Measurements from ENCODE around the gene PIWIL4. TPM values are rescaled to one million over a fixed set of nuclear protein-coding genes. Genes with fewer than 3 reads are reported as not detected.

PIWIL4 gene
- total and polyA plus RNA-seq, 4 experiments from 2014 or later = 0.27 to 1.6 (median 1.3) TPM

DNA sequence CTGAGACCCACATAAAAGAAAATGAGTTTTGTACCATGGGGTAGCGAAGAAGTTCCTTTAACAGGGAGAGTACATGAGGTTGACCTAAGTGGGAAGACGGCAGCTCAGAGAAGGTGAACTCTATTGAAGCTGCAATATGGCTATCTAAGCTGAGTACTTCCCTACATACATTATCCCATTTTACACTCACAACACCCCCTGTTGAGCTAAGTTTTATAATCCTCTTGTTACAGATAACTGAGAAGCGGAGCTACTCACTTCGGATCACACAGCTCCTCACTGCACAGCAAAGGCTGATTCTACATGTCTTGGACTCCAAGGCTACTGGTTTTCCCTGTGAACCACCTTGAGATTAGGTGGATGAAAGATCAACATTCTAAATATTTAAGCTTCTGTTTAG lies 8.2 kb upstream of the PIWIL4 start:
- CTCF ChIA-PET (ENCODE audit: partially characterized antibody) = interaction anchor here (1.1 kb wide), 1 partner anchor 339 kb away, joined by 3 read pairs; no protein-coding TSS in a partner anchor
- intact Hi-C loops (cut with micrococcal nuclease) = no loop called here
- H3K27me3 Mint-ChIP-seq = no peaks in the 10 kb centered on the region
- no peak overlapping the region for H3K27ac Mint-ChIP-seq
- Histone ChIP-seq H3K27me3 (ENCODE audit: insufficient read depth, low read length) (no peaks in the 10 kb centered on the region), H3K4me1 (ENCODE audit: insufficient read depth, low read length) (no peaks in the 10 kb centered on the region), H3K9me3 (ENCODE audit: control insufficient read depth in 1 of 2, low read length in 2 of 2) (no peaks in the 10 kb centered on the region), H3K4me3 (ENCODE audit: low read length in 2 of 2) (no peak overlapping the region), H3K27ac (ENCODE audit: low read depth, low read length) (no peak overlapping the region), H3K36me3 (ENCODE audit: insufficient read depth, low read length) (no peaks in the 10 kb centered on the region)
- peaks cover 0 to 1% (median 0%) of the 10 kb centered on the region in 4 donors for H3K4me1 Mint-ChIP-seq
- no peak overlapping the region for H3K4me3 Mint-ChIP-seq
- H3K9me3 Mint-ChIP-seq = no peaks in the 10 kb centered on the region
- no peak for DNase-seq
- no peaks in the 10 kb centered on the region for H3K36me3 Mint-ChIP-seq
- POLR2A ChIA-PET (ENCODE audit: partially characterized antibody) = no interaction called here

DNA sequence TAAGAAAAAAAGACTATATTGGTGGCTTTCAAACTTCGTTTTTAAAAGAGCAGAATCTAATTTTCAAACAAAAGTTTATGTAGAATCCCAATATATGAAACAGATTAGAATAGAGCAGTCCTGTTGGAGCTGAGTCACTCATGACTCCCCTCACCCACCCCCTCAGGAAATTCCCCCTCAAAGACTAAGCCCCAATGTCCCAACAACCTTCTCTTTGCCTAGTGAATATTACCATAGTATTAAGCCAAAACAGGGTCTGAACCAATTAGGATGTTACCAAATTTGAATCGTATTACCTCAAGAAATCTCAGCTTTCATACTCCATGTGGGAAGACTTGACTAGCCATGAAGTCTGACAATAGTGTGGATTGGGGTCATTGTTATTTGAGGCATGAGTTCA lies 7.8 kb upstream of the PIWIL4 start:
- H3K4me1 Mint-ChIP-seq = peaks cover 0 to 1% (median 0%) of the 10 kb centered on the region in 4 donors
- H3K27ac ChIP-seq (ENCODE audit: low read depth, low read length) = no peak overlapping the region
- intact Hi-C loops (cut with micrococcal nuclease) = no loop called here

GRCh38 chr11:94560834-94561233 lies 6.3 kb upstream of the PIWIL4 start:
- no peaks in the 10 kb centered on the region for H3K36me3 ChIP-seq (ENCODE audit: insufficient read depth, low read length)
- H3K27me3 ChIP-seq (ENCODE audit: insufficient read depth, low read length) = no peaks in the 10 kb centered on the region
- no peaks in the 10 kb centered on the region for H3K36me3 Mint-ChIP-seq
- H3K4me1 Mint-ChIP-seq = peaks cover 0 to 1% (median 0%) of the 10 kb centered on the region in 4 donors
- H3K4me3 Mint-ChIP-seq = no peak overlapping the region
- POLR2A ChIA-PET (ENCODE audit: partially characterized antibody) = no interaction called here
- H3K4me1 ChIP-seq (ENCODE audit: insufficient read depth, low read length) = no peaks in the 10 kb centered on the region
- H3K9me3 Mint-ChIP-seq = no peaks in the 10 kb centered on the region
- intact Hi-C loops (cut with micrococcal nuclease) = no loop called here
- no peaks in the 10 kb centered on the region for H3K9me3 ChIP-seq (ENCODE audit: control insufficient read depth in 1 of 2, low read length in 2 of 2)
- peak overlapping the region in 1 of 7 donors; percentile 53 for H3K27ac Mint-ChIP-seq
- H3K27ac ChIP-seq (ENCODE audit: low read depth, low read length) = no peak overlapping the region
- no peak overlapping the region for H3K4me3 ChIP-seq (ENCODE audit: low read length in 2 of 2)
- no peaks in the 10 kb centered on the region for H3K27me3 Mint-ChIP-seq
- DNase-seq = no peak
- CTCF ChIA-PET (ENCODE audit: partially characterized antibody) = no interaction called here

More for the DNA sequence above, 7.8 kb upstream of the PIWIL4 start:
- H3K27me3 ChIP-seq (ENCODE audit: insufficient read depth, low read length) = no peaks in the 10 kb centered on the region
- no peaks in the 10 kb centered on the region for H3K9me3 ChIP-seq (ENCODE audit: control insufficient read depth in 1 of 2, low read length in 2 of 2)
- no peaks in the 10 kb centered on the region for H3K36me3 Mint-ChIP-seq
- H3K4me3 Mint-ChIP-seq = no peak overlapping the region
- H3K36me3 ChIP-seq (ENCODE audit: insufficient read depth, low read length) = no peaks in the 10 kb centered on the region
- no peaks in the 10 kb centered on the region for H3K9me3 Mint-ChIP-seq
- H3K27me3 Mint-ChIP-seq = no peaks in the 10 kb centered on the region
- no peaks in the 10 kb centered on the region for H3K4me1 ChIP-seq (ENCODE audit: insufficient read depth, low read length)
- no peak overlapping the region for H3K27ac Mint-ChIP-seq
- POLR2A ChIA-PET (ENCODE audit: partially characterized antibody) = no interaction called here
- no peak overlapping the region for H3K4me3 ChIP-seq (ENCODE audit: low read length in 2 of 2)
- CTCF ChIA-PET (ENCODE audit: partially characterized antibody) = interaction anchor here (1.1 kb wide), 1 partner anchor 338 kb away, joined by 3 read pairs; no protein-coding TSS in a partner anchor
- DNase-seq = no peak

DNA sequence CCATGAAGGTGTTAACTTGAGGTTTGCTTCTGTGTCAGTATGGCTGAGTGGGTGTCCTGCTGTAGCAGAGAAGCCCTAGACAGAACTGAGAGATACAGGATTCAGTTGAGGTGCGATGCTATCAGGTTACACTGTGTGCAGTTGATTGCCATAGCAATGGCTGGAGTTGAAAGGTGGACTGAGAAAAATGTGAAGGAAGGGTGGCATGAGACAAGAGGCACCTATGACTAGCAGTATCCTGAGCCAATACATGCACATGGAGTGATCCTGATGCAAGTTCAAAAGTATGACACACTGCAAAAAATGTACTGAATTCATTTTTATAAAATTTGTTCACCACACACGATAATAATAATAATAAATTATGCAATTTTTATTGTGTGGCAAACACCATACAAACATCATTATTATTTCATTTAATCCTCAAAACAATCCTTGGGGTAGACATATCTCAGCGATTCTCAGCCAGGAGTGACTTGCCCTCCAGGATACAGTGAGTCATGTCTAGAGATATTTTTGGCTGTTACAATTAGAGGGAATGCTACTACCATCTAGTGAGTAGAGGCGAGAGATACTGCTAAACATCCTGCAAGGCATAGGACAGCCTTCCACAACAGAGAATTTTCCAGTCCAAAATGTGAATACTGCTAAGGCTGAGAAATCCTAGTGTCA lies 3.9 kb upstream of the PIWIL4 start:
- peaks cover 0 to 2% (median 0%) of the 10 kb centered on the region in 8 donors for H3K9me3 Mint-ChIP-seq
- Histone ChIP-seq H3K36me3 (ENCODE audit: insufficient read depth, low read length) (no peaks in the 10 kb centered on the region), H3K27me3 (ENCODE audit: insufficient read depth, low read length) (no peaks in the 10 kb centered on the region), H3K4me1 (ENCODE audit: insufficient read depth, low read length) (no peaks in the 10 kb centered on the region), H3K27ac (ENCODE audit: low read depth, low read length) (no peak overlapping the region), H3K4me3 (ENCODE audit: low read length in 2 of 2) (no peak overlapping the region), H3K9me3 (ENCODE audit: control insufficient read depth in 1 of 2, low read length in 2 of 2) (no peaks in the 10 kb centered on the region)
- no peak overlapping the region for H3K4me3 Mint-ChIP-seq
- H3K27ac Mint-ChIP-seq = peak overlapping the region in 1 of 7 donors; percentile 91
- intact Hi-C loops (cut with micrococcal nuclease) = no loop called here
- H3K4me1 Mint-ChIP-seq = no peaks in the 10 kb centered on the region
- H3K27me3 Mint-ChIP-seq = no peaks in the 10 kb centered on the region
- no peaks in the 10 kb centered on the region for H3K36me3 Mint-ChIP-seq
- ChIA-PET CTCF (ENCODE audit: partially characterized antibody) (interaction anchor here (0.5 kb wide), 1 partner anchor 1900 kb away, joined by 3 read pairs; no protein-coding TSS in a partner anchor), POLR2A (ENCODE audit: partially characterized antibody) (no interaction called here)
- DNase-seq = no peak

GRCh38 chr11:94563848-94564467 lies 3.2 kb upstream of the PIWIL4 start:
- CTCF ChIA-PET (ENCODE audit: partially characterized antibody) = no interaction called here
- no peaks in the 10 kb centered on the region for H3K27me3 Mint-ChIP-seq
- H3K9me3 Mint-ChIP-seq = peaks cover 0 to 2% (median 0%) of the 10 kb centered on the region in 8 donors
- POLR2A ChIA-PET (ENCODE audit: partially characterized antibody) = no interaction called here
- Histone ChIP-seq H3K4me3 (ENCODE audit: low read length in 2 of 2) (no peak overlapping the region), H3K9me3 (ENCODE audit: control insufficient read depth in 1 of 2, low read length in 2 of 2) (no peaks in the 10 kb centered on the region), H3K36me3 (ENCODE audit: insufficient read depth, low read length) (no peaks in the 10 kb centered on the region), H3K27ac (ENCODE audit: low read depth, low read length) (no peak overlapping the region), H3K4me1 (ENCODE audit: insufficient read depth, low read length) (no peaks in the 10 kb centered on the region), H3K27me3 (ENCODE audit: insufficient read depth, low read length) (no peaks in the 10 kb centered on the region)
- no peak overlapping the region for H3K4me3 Mint-ChIP-seq
- no peaks in the 10 kb centered on the region for H3K36me3 Mint-ChIP-seq
- H3K4me1 Mint-ChIP-seq = no peaks in the 10 kb centered on the region
- no peak for DNase-seq
- intact Hi-C loops (cut with micrococcal nuclease) = no loop called here
- H3K27ac Mint-ChIP-seq = no peak overlapping the region

DNA sequence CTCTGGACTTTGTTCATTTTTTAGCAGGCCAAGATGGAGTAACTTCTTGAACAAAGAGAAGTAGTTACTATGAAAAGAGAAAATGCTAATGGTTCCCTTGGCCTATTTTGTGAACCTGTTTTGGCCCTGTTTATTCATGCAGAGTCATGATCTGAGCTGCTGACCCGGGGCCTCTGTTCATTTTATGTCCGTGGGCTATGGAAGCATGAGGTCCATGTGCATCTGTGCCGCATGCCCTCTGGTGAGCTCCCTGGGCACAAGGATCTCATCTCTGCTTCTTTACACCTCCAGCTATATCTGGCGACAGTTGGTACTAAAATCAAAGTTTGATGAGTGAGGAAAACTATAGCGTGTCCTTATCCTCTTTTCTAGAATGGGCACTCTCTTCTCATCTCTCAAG lies 1.0 kb downstream of the PIWIL4 start:
- H3K9me3 Mint-ChIP-seq = peaks cover 0 to 4% (median 0%) of the 10 kb centered on the region in 8 donors
- ChIA-PET CTCF (ENCODE audit: partially characterized antibody) (no interaction called here), POLR2A (ENCODE audit: partially characterized antibody) (no interaction called here)
- no peak for DNase-seq
- no peak overlapping the region for H3K27ac ChIP-seq (ENCODE audit: low read depth, low read length)
- H3K4me1 Mint-ChIP-seq = no peaks in the 10 kb centered on the region
- H3K27me3 Mint-ChIP-seq = no peaks in the 10 kb centered on the region
- H3K27me3 ChIP-seq (ENCODE audit: insufficient read depth, low read length) = no peaks in the 10 kb centered on the region
- H3K4me1 ChIP-seq (ENCODE audit: insufficient read depth, low read length) = no peaks in the 10 kb centered on the region
- H3K36me3 Mint-ChIP-seq = peaks cover 0 to 3% of the 10 kb centered on the region in 2 donors
- H3K27ac Mint-ChIP-seq = no peak overlapping the region
- intact Hi-C loops (cut with micrococcal nuclease) = no loop called here
- H3K36me3 ChIP-seq (ENCODE audit: insufficient read depth, low read length) = no peaks in the 10 kb centered on the region
- H3K4me3 Mint-ChIP-seq = no peak overlapping the region
- no peak overlapping the region for H3K4me3 ChIP-seq (ENCODE audit: low read length in 2 of 2)
- no peaks in the 10 kb centered on the region for H3K9me3 ChIP-seq (ENCODE audit: control insufficient read depth in 1 of 2, low read length in 2 of 2)

DNA sequence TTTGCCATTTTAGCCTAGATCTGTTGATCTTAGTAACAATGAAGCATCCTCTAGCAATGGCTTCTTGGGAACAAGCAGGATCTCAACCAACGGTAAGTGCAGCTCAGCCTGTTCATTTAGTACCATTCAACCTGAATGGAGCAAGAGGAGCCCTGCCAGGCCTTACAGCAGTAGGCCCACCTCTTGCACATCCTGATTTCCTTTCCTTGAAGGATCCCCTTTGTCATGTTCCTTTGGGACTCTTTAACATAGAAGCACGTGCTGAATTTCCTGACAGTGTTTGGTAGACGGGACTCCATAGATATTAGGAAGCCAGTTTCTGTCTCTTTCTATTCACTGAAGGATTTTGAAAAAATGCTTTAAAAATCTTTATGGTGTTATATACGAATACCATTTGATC lies 1.5 kb downstream of the PIWIL4 start:
- Mint-ChIP-seq H3K4me3 (no peak overlapping the region), H3K27me3 (no peaks in the 10 kb centered on the region), H3K27ac (no peak overlapping the region), H3K9me3 (peaks cover 0 to 4% (median 0%) of the 10 kb centered on the region in 8 donors), H3K4me1 (no peaks in the 10 kb centered on the region), H3K36me3 (peaks cover 0 to 3% of the 10 kb centered on the region in 2 donors)
- no peaks in the 10 kb centered on the region for H3K9me3 ChIP-seq (ENCODE audit: control insufficient read depth in 1 of 2, low read length in 2 of 2)
- H3K36me3 ChIP-seq (ENCODE audit: insufficient read depth, low read length) = no peaks in the 10 kb centered on the region
- H3K4me1 ChIP-seq (ENCODE audit: insufficient read depth, low read length) = no peaks in the 10 kb centered on the region
- DNase-seq = no peak
- ChIA-PET CTCF (ENCODE audit: partially characterized antibody) (no interaction called here), POLR2A (ENCODE audit: partially characterized antibody) (no interaction called here)
- intact Hi-C loops (cut with micrococcal nuclease) = no loop called here
- no peak overlapping the region for H3K27ac ChIP-seq (ENCODE audit: low read depth, low read length)
- no peak overlapping the region for H3K4me3 ChIP-seq (ENCODE audit: low read length in 2 of 2)
- H3K27me3 ChIP-seq (ENCODE audit: insufficient read depth, low read length) = no peaks in the 10 kb centered on the region

All from CD4-positive, alpha-beta memory T cell (primary cell).